Retinal pigment epithelial cell (primary cell): ENCODE results near the gene SDK1.
"Not testable (repeated sequence)": the region's sequence is repeated elsewhere in the genome, so short reads cannot be mapped to it uniquely, and the experiment has no call there.

ENCODE experiments used
- DNase-seq: peaks from one replicate; pipeline ENCODE4 v3.0.0-alpha.2; 2010; ENCODE audit warnings: low read depth
- H3K4me3 ChIP-seq: 2 replicates; pipeline ENCODE4 v1.5.1; 2011; ENCODE audit warnings: mild to moderate bottlenecking, low read length, control low read depth, moderate library complexity
- TF ChIP-seq, protein P1 (sequence below): conservative IDR thresholded peaks from 2 replicates; pipeline ENCODE4 v1.5.1; 2011; ENCODE audit warnings: low read depth, low read length, control low read depth, inconsistent platforms

Gene SDK1

DNA sequence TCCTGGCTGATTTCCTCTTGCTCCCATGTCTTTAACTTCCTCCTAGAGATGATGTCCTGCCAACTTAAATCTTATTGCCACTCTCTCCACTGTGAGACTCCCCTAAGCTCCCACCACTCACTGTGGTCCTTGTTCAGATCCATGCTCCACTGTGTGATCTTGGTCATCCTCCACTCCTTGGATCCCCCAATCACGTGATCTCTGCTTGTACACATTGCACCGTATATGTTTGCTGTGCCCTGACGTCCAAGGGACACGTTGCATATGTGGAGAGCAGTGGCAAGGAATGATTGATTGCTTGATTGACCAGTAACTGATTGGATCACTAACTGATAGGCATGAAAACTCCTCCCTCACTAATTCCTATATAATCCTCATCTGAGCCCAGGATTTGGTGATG, 395.1 kb downstream of the SDK1 start:
- TF ChIP-seq, protein P1, sequence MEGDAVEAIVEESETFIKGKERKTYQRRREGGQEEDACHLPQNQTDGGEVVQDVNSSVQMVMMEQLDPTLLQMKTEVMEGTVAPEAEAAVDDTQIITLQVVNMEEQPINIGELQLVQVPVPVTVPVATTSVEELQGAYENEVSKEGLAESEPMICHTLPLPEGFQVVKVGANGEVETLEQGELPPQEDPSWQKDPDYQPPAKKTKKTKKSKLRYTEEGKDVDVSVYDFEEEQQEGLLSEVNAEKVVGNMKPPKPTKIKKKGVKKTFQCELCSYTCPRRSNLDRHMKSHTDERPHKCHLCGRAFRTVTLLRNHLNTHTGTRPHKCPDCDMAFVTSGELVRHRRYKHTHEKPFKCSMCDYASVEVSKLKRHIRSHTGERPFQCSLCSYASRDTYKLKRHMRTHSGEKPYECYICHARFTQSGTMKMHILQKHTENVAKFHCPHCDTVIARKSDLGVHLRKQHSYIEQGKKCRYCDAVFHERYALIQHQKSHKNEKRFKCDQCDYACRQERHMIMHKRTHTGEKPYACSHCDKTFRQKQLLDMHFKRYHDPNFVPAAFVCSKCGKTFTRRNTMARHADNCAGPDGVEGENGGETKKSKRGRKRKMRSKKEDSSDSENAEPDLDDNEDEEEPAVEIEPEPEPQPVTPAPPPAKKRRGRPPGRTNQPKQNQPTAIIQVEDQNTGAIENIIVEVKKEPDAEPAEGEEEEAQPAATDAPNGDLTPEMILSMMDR: no peak
- no peak for DNase-seq
- H3K4me3 ChIP-seq: no peak overlapping the region

DNA sequence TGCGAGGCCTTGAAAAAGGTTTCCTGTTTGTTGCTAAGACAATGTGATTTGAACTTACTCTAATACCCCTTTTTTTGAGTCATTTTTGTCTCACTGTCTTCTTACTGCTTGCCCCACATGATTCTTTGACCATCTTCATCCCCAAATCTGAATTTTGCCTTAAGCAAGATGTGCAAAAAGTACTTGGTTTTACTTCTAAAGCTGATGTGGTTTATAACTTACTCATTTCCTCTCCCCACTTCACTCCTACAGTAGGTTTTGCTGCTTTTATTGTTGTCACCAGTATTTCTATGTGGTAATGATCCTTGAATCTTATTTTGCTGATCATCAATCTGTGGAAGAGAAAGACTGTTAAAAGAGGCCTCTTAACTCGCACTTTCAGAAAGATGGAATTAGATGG, 396.4 kb downstream of the SDK1 start:
- TF ChIP-seq, protein P1: no peak
- DNase-seq: no peak
- H3K4me3 ChIP-seq: no peak overlapping the region

DNA sequence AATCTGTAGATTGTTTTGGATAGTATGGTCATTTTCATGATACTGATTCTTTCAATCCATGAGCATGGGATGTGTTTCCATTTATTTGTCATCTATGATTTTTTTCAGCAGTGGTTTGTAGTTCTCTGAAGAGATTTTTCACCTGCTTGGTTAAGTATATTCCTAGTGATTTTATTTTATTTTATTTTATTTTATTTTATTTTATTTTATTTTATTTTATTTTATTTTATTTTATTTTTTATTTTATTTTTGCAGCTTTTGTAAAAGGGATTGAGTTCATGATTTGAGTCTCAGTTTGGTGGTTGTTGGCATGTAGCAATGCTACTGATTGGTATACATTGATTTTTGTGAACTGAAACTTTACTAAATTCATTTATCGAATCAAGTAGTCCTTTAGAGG, 404.2 kb downstream of the SDK1 start:
- no peak overlapping the region for H3K4me3 ChIP-seq
- DNase-seq: no peak
- TF ChIP-seq, protein P1: no peak

DNA sequence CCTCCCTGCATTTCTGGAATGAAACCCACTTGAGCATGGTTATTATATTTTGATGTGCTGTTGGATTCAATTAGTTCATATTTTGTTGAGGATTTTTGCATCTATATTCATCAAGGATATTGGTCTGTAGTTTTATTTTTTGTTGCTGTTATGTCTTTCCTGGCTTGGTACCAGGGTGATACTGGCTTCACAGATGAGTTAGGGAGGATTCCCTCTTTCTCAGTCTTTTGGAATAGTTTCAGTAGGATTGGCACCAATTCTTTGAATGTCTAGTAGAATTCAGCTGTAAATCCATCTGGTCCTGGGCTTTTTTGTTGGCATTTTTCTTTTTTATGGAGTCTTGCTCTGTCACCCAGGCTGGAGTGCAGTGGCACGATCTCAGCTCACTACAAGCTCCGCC, 405.0 kb downstream of the SDK1 start:
- H3K4me3 ChIP-seq, DNase-seq: not testable (repeated sequence)

DNA sequence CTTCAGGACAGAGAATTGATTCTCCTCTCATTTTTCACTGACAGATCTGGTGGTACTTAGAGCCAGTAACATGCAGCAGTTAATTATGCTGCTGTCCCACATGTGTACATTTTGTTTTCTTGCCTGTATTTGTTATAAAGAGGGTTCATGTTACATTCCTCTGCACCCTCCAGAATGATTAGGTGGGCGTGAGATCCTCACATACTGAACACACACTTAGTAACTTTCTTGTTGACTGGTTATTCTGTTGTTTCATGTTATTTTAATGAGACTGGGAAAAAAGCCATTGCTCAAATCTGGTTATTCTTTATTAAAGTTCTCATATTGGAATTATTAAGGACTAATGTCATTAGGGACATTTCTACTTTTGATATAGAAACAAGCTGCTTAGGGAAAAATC, 409.1 kb downstream of the SDK1 start:
- no peak overlapping the region for H3K4me3 ChIP-seq
- DNase-seq: no peak
- TF ChIP-seq, protein P1: no peak

DNA sequence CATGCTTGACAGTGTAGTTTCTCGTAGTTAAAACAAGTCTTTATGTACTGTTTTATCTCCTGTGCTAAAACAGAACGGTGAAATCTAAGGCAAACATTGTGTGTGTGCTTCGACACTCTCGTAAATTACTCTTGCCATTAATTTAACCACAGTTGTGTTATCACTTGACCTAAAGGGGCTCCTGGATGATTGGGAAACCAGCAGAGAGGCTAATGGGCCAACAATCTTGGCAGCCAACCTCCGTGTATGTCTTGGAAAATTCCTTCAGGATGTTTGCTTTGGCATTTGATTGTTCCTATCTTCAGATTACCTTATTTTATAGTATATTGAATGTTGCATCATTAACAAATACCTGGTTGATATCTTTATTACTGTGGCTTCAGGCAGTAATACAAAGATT, 409.5 kb downstream of the SDK1 start:
- no peak for DNase-seq
- TF ChIP-seq, protein P1: no peak
- H3K4me3 ChIP-seq: no peak overlapping the region

DNA sequence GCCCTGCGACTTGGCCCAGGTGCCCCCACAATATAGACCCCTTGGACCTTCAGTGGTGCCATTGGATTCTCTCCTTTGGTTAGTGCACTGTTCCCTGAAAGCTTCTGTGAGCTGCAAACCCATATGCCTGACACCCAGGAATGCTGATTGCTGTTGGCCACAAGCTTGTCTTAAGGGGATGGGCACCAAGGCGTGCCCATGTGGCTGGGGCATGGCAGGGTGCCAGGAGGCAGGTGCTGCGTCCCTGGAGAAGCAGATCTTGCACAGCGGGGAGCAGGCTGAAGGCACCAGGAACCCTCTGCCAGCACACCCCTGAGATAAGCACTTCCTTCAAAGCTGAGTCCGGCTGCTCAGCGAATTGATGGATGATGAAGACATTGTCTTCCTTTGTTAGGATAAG, 411.8 kb downstream of the SDK1 start:
- no peak overlapping the region for H3K4me3 ChIP-seq
- TF ChIP-seq, protein P1: no peak
- DNase-seq: no peak

DNA sequence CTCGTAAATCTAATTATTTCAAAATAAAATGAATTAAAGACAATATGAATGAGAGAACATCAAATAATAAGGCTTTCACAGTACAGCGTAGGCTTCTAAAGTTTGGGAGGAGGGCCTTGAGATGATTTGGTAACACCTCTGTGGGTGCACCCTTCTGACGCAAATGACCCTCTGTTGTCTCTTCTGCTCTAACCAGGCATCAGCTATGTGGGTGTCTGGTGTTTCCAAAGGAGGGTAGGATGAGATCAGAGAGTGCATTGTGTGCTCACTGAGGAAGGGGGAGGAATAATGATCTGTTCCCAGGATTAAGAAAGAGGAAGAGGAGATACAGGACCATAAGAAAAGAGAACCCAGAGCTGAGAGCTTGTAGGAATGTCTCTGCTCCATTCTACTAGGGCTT, 420.4 kb downstream of the SDK1 start:
- no peak overlapping the region for H3K4me3 ChIP-seq
- DNase-seq: no peak
- TF ChIP-seq, protein P1: no peak
